Fibroblast of gingiva (primary cell): ENCODE results near the gene ZNF268.
"Not testable (repeated sequence)": the region's sequence is repeated elsewhere in the genome, so short reads cannot be mapped to it uniquely, and the experiment has no call there.

Experiments
- DNase-seq: peaks from one replicate; pipeline ENCODE4 v3.0.0-alpha.2; 2011; ENCODE audit warnings: low read depth

Gene ZNF268

GRCh38 chr12:133227281-133227852 is 46.1 kb downstream of the ZNF268 start:
- DNase-seq = no peak

- no peak for DNase-seq
These were observed 49.7 kb downstream of the ZNF268 start for GRCh38 chr12:133231001-133231400.

GRCh38 chr12:133233006-133233405 is 51.7 kb downstream of the ZNF268 start:
- DNase-seq = no peak

DNA sequence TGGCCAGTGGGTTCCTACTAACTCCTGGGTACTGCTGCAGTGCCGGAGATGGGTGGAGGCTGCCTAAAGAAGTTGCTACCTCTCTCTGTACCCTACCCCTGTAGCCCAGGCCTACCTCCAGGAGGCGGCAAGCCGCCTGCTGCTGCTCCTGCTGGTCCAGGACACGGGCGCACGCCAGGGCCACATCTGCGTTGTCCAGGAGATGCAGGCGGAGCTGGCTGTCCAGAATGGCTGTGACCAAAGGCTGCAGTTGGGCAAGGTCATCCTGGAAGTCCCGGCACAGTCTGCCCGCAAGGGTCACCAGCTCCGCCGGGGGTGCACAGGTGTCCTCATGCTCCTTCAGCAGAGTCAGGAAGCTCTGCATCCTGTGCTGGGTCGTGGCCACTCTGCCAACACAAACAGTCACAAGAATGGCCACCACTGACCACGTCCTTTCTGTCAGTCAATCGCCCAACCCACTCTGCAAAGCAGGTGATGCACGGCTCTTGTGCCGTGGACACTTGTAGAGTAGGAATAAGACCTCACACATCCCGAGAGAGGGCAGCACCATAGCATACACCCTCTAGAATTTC is 52.8 kb downstream of the ZNF268 start:
- no peak for DNase-seq

- no peak for DNase-seq
These were observed 53.7 kb downstream of the ZNF268 start for GRCh38 chr12:133234971-133235370.

DNA sequence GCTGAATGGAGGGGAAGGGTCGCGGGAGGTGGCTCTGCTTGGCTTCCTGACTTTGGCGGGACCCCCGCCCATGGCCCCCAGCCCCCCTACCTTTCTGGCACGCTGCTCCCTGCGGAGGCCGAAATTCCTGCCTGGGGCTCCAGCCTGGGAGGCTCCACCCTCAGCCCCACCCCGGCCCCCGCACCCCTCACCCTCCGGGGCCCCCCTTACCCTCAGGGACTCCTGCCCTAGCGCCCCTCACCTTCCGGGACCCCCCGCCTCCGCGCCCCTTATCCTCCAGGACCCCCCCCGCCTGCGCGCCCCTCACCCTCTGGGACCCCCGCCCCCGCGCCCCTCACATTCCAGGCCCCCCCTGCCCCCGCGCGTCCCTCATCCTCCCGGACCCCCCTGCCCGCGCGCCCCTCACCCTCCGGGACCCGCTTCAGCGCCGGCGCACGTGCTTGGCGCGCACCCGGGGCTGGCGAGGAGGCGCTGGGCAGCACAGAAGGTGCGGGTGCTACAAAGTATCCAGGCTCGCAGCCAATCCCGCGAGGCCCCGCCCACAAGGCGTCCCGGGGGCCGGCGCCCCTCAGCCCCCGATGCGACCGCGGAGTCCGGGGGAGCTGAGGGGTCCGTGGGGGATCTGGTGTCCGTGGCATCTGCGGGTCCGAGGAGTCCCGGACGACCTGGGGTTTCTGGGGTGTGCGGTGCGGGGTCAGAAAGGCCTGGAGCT is 54.3 kb downstream of the ZNF268 start, which contains the start of gene ANHX:
Gene ANHX (minus strand): TSS at position 477 of the 712 bp plus-strand sequence. CDS start 1,521 bp downstream, outside the sequence.
- no peak for DNase-seq

GRCh38 chr12:133236144-133236543 is 54.8 kb downstream of the ZNF268 start:
- no peak for DNase-seq

DNA sequence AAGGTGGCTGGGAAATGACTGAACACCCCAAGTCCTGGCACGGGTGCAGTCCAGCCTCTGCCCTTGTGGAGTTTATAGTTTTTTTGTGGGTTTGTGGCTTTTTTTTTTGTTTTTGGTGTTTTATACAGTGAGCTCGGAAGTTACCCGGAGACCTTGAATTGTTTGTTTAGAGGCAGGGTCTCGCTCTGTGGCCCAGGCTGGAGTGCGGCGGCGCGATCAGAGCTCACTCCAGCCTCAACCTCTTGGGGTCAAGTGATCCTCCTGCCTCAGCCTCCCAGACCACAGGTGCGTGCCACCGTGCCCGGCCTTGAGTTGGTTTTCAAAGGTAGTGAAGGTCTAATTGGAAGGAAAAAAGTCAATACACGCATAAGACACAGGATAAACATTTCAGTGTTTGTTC is 55.3 kb downstream of the ZNF268 start:
- no peak for DNase-seq

- no peak for DNase-seq
These were observed 70.4 kb downstream of the ZNF268 start for GRCh38 chr12:133251732-133252131.

DNA sequence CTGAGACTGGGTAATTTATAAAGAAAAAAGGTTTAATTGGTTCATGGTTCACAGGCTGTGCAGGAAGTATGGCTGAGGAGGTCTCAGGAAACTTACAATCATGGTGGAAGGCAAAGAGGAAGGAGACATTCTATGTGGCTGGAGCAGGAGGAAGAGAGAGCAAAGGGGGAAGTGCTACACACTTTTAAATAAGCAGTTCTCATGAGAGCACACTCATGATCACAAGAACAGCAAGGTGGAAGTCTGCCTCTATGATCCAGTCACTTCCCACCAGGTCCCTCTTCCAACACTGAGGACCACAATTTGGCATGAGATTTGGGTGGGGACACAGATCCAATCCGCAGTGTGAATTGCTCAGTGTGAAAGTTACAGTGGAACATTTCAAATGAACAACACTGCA is 74.5 kb downstream of the ZNF268 start:
- DNase-seq = not testable (repeated sequence)

- DNase-seq = no peak
These were observed 75.0 kb downstream of the ZNF268 start for GRCh38 chr12:133256321-133256720.

DNA sequence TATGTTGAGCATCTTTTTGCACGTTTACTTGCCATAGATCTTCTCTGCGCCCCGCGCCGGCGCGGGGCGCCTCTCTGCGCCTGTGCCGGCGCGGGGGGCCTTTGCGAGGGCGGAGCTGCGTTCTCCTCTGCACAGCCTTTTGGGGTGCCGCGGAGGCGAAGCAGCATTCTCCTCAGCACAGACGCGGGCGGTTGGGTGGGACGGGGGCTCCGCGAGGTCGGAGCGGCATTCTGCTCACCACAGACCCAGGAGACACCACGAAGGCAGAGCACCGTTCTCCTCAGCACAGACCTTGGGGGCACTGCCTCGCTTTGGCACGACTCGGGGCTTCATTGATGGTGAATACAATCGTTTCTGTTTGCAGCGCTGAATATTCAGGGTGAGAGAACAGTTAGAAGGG is 82.9 kb downstream of the ZNF268 start:
- DNase-seq = no peak
